GM19193 (cell line): ENCODE measurements around the gene C1QTNF1.

Experiments
- POLR2A ChIP-seq: IDR thresholded peaks from 4 replicates; pipeline ENCODE4 v1.6.1; 2011; ENCODE audit not compliant: insufficient read depth, insufficient read length; ENCODE audit errors: extremely low read depth

The C1QTNF1 gene

GRCh38 chr17:79023886-79024771 is at the start of gene C1QTNF1:
TSS of gene C1QTNF1 (plus strand) at chr17:79024169. CDS start at chr17:79043969, 19,800 bp downstream.
- TF ChIP-seq POLR2A = no peak

- no peak for TF ChIP-seq POLR2A
Observed at GRCh38 chr17:78974635-78975591, 49.1 kb upstream of the C1QTNF1 start.

- no peak for TF ChIP-seq POLR2A
Observed at GRCh38 chr17:78976907-78977680, 46.9 kb upstream of the C1QTNF1 start.

GRCh38 chr17:78977681-78977943 is 46.4 kb upstream of the C1QTNF1 start:
- TF ChIP-seq POLR2A = no peak

GRCh38 chr17:78977997-78978973 is 45.7 kb upstream of the C1QTNF1 start:
- TF ChIP-seq POLR2A = no peak

GRCh38 chr17:78979780-78980623 is 44.0 kb upstream of the C1QTNF1 start, which contains the start of gene LGALS3BP:
TSS of gene LGALS3BP (minus strand) at chr17:78979923. CDS start at chr17:78977191, 2,732 bp downstream.
- TF ChIP-seq POLR2A = peak; percentile 54

GRCh38 chr17:78980624-78980972 is 43.4 kb upstream of the C1QTNF1 start:
- no peak for TF ChIP-seq POLR2A

GRCh38 chr17:78981010-78981888 is 42.7 kb upstream of the C1QTNF1 start:
- no peak for TF ChIP-seq POLR2A

GRCh38 chr17:78985395-78985794 is 38.6 kb upstream of the C1QTNF1 start:
- TF ChIP-seq POLR2A = no peak

GRCh38 chr17:78986048-78986648 is 37.8 kb upstream of the C1QTNF1 start:
- TF ChIP-seq POLR2A = no peak

GRCh38 chr17:78986649-78987328 is 37.2 kb upstream of the C1QTNF1 start:
- TF ChIP-seq POLR2A = no peak
